Activated CD4-positive, alpha-beta T cell treated with anti-CD3 and anti-CD28 coated beads, Interleukin-2, amount 50 U/mL, for 1 hour (primary cell): ENCODE data around the gene ZNF462.

ENCODE experiments used
- DNase-seq: peaks from one replicate; pipeline ENCODE4 v3.0.0-alpha.2; 2020

The ZNF462 gene

GRCh38 chr9:106929471-106930177 lies 66.7 kb downstream of the ZNF462 start:
- no peak for DNase-seq

DNA sequence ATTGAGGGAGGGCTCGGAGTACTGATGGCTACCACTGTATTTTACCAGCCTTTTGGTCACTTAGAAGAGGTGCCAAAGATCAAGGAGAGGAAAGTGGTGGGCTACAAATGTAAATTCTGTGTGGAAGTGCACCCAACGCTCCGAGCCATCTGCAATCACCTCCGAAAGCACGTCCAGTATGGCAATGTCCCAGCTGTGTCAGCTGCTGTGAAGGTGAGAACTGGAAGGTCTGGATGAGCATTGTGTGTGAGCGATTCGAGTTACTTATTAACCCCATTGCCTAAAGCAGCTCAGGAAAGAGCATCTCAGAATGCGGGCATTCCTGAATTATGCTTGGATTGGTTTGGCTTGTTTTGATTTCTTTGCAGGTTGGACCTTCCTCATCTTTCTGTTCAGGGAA lies 67.5 kb downstream of the ZNF462 start:
- no peak for DNase-seq

- no peak for DNase-seq
Measured at GRCh38 chr9:106931466-106931865, 68.5 kb downstream of the ZNF462 start.

DNA sequence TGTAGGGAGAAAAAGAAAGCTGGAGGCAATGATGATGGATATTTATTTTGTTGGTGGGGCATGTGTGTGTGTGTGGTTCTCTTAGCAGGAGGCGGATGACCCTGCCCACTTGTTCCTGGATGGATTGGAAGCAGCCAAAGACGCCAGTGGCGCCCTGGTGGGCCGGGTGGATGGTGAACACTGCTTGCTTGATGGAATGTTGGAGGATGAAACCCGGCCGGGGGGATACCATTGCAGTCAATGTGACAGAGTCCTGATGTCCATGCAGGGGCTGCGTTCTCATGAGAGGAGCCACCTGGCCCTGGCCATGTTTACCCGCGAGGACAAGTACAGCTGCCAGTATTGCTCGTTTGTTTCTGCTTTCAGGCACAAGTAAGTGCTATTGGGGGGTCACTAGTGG lies 69.2 kb downstream of the ZNF462 start:
- DNase-seq = no peak

DNA sequence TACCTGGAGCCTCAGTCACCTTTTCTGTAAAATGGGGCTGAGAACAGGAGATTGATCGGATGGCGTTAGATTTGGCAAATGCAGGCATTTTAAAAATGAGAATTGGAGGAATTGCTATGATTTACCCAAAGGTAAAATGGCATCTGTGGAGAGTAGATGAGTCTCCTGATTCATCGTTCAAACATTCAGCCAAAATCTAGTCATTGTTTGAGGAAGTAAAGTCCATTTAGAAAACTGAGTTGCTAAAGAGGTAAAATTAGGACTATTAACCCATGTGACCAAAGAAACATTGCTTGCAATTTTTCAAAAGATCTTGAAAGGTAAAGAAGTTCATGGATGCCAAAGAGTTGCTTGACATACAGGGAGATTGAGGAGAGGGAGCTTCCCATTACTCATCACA lies 69.7 kb downstream of the ZNF462 start:
- DNase-seq = no peak

- no peak for DNase-seq
Measured at GRCh38 chr9:106933470-106933869, 70.5 kb downstream of the ZNF462 start.

- DNase-seq = no peak
Measured at GRCh38 chr9:106934442-106935238, 71.7 kb downstream of the ZNF462 start.

DNA sequence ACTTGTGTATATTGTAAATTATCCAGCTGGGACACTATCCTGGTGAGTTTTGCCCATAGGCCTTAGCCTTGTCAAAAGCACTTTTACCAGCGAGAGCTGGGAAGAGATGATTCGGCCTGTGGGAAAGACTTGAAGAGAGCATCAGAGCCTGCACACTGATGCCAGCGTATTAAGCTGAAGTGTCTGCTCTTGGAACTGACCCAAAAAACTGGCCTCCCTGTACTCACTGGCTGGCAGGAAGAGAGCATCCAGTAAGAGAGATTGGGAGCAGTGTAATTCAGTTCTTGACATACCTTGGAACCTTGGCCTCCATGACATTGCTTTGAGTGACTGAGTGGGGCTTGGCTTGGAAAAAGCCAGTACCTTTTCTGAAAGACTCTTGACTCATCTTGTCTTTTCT lies 73.7 kb downstream of the ZNF462 start:
- no peak for DNase-seq

GRCh38 chr9:106941916-106942315 lies 79.0 kb downstream of the ZNF462 start:
- DNase-seq = no peak

DNA sequence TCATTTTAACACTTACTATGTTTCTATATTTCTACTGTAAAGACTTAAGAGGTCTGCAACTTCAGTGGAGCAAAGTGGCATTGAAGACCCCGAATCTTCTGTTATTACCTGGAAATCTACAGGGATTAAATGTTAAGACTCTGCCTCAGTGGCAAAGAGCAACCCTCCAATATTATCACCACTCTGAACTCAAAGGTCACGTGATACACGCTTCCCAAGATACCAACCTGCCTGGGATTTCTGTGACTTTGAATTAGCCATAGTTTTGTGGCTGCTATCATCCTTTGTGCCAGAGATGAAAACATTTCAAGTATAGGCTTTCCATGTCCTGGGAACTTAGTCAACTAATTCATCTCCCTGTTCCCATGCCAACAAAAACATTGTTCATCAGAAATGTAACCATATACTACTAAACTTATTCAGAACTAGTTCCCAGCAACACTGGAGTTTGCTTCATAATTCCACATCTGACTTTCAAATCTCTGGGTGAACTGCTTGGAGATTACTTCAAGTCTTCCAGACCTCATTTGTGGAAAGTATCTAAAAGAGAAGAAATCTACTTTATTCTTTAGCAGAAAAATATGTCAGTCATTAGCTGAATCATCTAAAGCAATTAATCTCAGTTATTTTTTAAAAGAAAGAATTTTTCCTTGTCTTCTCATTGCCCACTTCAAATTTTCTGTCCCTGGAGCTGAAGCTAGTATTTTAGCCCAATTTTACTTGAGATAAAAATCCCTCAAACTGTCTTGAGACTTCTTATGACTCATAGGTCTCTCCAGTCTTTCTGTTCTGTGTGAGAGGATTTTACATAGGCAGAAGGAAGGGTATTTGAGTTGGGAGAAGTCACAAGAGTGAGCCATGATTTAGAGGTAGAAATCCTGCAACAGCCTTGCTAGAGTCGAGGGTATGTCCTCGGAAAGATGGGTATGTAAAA lies 83.0 kb downstream of the ZNF462 start:
- DNase-seq = no peak

DNA sequence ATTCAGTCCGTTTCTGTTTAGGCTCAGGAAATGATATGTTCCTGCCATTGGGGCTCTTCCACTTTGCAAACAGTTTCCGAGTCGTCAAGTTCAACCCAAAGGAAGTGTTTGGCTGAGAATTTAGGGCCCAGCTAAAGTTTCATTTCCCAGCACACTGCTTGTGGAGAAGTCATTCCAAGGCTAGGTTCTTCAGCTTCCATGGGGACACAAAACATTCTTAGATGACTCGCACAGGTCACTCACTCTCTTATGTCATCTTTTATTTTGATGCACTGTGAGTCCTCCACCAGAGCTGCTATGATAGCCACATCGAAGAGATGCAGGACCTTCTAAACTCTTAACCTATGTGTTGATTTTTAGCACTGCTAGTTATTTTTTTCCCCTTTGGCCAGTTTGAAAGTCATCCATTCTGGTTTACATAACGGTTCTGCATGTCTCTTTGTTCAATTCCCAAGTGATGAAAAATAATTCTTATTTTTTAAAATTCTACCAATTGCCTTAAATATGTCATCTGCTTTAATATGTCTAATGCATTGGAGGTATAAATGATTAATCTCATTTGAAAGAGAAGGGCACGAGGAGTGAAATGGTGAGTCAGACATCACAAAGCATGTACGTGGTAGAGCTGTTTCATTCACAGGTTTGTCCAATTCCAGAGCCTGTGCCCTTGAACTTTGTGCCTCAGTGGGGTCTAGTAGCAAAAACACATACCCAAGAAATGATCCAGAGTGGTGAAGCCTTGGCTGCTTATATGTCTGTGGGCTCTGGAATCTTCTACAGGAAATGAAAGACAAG lies 84.3 kb downstream of the ZNF462 start:
- DNase-seq = no peak

GRCh38 chr9:106953174-106953573 lies 90.2 kb downstream of the ZNF462 start:
- no peak for DNase-seq

GRCh38 chr9:106954558-106954957 lies 91.6 kb downstream of the ZNF462 start:
- no peak for DNase-seq

- DNase-seq = no peak
Measured at GRCh38 chr9:106954974-106955850, 92.2 kb downstream of the ZNF462 start.

GRCh38 chr9:106956971-106957370 lies 94.0 kb downstream of the ZNF462 start:
- DNase-seq = no peak

GRCh38 chr9:106958955-106959657 lies 96.1 kb downstream of the ZNF462 start:
- DNase-seq = no peak

GRCh38 chr9:106960258-106960657 lies 97.3 kb downstream of the ZNF462 start:
- no peak for DNase-seq

- DNase-seq = no peak
Measured at GRCh38 chr9:106961623-106962022, 98.7 kb downstream of the ZNF462 start.

DNA sequence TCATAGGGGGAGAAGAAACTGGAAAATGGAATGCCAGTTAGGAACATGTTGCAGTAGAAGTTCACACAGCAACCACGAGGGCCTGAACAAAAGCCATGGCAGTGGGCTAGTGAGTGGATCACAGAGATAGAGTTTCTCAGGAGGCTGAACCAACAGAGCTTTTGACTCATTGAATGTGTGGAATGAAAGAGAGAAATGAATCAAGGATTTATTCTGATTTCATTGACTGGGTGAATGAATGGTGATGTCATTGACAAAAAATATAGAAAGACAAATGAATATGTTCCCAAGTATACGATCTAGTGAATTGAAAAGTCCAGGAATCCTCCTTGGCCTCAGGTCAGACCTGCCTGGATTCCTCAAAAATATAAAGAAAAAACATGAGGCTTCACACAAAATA lies 99.2 kb downstream of the ZNF462 start:
- DNase-seq = no peak

GRCh38 chr9:106962615-106963363 lies 99.8 kb downstream of the ZNF462 start:
- no peak for DNase-seq
